Measurements from ENCODE around the gene LCE6A.

The LCE6A gene, protein sequence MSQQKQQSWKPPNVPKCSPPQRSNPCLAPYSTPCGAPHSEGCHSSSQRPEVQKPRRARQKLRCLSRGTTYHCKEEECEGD

DNA sequence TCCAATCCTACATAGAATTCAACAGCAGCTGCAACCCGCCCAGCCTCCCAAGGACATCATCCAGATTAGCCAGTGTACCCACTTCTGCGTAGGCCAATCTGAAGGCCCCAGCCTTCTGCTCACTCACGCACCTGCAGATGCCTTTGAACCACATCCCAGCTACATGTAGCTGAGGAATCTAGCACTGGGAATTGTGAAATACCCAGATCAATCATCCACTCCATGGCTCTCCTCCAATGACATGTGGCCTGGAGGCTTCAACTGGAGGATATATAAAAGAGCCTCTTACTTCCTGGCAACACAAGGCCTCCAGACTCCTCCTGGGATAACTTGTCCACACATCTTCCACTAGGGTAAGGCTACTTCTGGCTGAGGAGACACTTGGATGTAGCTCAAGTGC lies at the start of gene LCE6A:
Gene LCE6A (plus strand): TSS at position 301 of the 400 bp plus-strand sequence. CDS start 665 bp downstream, outside the sequence.
- no peak for DNase-seq (ENCODE audit: low read depth in 2 of 2)

DNA sequence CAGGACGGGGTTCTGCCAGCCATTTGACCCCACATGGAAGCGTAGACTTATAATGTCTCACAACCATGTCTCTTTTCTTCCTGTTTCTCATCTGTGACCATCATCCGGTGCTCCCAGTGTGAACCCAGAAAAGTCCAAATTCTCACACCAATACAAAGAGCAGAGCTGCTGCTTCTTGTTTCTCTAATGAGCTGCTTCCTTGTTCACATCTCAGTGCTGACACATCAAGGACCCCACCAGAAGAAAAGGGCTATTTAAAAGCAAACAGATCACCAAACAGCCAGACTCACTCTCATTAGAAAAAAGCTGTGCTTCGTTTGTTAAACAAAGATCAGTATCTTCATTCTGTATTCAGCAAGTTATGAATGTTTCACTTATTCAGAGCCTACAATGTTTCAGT lies 47.0 kb upstream of the LCE6A start:
- no peak for DNase-seq (ENCODE audit: low read depth in 2 of 2)

DNA sequence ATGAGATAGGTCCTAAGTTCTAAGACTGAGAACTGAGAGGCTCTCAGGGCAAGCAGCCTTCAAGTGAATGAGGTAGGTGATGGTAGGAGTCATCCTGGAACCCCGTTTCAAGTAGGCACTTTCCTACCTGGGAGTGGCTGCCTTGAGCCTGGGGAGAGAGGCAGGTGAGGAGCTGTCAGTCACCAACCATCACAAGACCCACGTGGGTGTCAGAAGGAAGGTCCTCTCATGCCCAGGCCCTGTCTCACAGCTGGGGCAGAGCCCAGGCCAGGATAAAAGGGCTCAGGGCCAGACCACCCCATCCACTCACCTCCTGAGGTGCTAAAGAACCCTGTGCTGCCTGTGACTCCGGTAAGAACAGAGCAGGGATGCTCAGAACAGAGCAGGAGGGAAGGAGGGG lies 46.2 kb upstream of the LCE6A start, which contains the start of gene LCE1D:
Gene LCE1D (plus strand): TSS at position 301 of the 400 bp plus-strand sequence. CDS start 1,074 bp downstream, outside the sequence.
- DNase-seq (ENCODE audit: low read depth in 2 of 2): no peak

DNA sequence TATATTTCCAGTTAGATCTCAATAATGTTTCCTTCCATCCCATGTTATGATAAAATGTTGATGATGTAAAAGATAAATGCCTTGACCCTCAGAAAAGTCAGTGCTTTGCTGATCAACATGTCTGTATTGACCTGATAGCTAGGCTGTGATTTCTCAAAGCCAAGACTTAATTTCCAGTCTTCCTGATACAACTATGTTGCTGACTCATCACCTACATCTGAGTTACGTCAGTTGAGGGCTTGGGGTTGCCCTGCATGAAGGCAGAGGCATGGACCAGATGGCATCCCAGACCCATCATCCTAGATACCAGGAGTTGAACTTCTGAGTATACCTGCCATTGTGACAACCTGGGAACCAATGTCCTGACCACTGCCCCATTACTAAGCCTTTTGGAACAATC lies 41.3 kb upstream of the LCE6A start:
- DNase-seq (ENCODE audit: low read depth in 2 of 2): no peak

DNA sequence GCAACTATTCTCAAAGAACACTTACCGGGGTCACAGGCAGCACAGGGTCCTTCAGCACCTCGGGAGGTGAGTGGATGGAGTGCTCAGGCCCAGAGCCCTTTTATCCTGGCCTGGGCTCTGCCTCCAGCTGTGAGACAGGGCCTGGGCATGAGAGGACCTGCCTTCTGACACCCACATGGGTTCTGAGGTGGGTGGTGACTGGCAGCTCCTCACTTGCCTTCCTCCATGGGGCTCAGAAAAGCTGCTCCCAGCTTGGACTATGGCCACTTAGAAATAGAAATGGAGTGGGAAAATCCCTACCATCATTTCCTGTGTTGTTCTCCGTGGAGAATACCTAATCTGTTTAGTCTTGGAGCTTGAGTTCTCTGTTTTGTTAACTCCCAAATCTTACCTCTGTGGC lies 36.1 kb upstream of the LCE6A start, which contains the start of gene LCE1C:
Gene LCE1C (minus strand): TSS at position 76 of the 400 bp plus-strand sequence. CDS start 1,173 bp downstream, outside the sequence.
- DNase-seq (ENCODE audit: low read depth in 2 of 2): no peak

DNA sequence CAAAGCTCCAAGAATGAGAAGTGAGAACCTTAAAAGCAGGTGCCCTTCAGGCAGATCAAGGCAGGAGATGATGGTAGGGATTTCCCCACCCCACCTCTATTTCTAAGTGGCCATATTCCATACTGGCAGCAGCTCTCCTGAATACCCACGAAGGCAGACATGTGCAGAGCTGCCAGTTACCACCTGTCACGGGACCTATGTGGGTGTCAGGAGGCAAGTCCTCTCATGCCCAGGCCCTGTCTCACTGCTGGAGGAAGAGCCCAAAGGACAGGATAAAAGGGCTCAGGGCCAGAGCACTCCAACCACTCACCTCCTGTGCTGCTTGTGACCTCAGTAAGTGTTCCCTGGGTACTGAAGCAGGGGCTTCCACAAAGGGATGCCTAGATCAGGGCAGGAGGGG lies 31.6 kb upstream of the LCE6A start:
- no peak for DNase-seq (ENCODE audit: low read depth in 2 of 2)

DNA sequence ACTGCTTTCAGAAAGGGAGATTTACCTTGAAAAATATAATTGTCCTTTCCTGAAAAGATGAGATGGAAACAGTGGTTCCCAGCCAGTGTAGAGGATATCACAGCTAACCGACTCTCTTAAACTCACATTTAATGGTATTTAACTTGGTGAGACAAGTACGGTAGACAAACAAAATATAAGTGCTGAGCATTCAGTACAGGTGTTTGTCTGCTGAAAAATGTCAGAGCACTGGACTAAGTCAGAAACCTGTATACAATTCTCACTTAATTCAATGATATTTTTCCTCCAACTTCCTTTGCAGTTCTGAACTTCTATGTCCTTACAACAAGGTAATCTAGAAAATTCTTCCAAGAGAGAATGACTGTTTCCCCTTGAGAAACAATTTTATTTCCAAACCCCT lies 31.0 kb upstream of the LCE6A start, which contains the start of gene LCE1B:
Gene LCE1B (plus strand): TSS at position 301 of the 400 bp plus-strand sequence. CDS start 476 bp downstream, outside the sequence.
- DNase-seq (ENCODE audit: low read depth in 2 of 2): no peak

DNA sequence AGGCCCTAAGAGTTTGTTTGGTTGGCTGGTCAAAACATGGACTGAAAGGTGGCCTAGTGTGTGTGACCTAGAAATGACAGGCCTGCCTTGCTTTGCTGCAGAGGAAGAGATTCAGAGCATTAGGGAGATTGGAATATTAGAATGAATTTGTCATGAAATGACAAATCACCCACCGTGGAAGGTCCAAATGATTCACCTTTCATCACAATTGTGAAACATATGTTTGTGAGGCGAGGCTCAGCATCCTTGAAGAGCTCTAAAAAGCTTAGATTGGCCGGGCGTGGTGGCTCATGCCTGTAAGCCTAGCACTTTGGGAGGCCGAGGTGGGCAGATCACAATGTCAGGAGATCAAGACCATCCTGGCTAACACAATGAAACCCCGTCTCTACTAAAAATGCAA lies 25.3 kb upstream of the LCE6A start:
- no peak for DNase-seq (ENCODE audit: low read depth in 2 of 2)

DNA sequence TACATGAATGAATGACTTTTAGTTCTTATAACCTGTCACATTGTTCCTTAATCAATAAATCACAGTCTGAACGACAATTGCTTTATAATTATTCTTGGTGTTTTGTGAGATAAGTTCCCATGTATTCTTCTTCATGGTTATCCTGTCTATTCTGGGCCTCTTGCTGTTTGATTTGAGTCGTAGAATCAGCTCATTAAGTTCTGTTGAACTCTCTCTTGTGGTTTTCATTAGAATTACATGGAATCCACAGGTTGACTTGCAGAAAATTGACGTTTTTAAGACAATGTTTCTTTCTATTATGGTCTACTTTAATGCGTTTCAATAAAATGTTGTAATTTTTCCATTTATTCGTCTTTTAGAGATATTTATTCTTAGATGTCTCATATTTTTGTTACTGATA lies 19.4 kb upstream of the LCE6A start:
- DNase-seq (ENCODE audit: low read depth in 2 of 2): no peak

DNA sequence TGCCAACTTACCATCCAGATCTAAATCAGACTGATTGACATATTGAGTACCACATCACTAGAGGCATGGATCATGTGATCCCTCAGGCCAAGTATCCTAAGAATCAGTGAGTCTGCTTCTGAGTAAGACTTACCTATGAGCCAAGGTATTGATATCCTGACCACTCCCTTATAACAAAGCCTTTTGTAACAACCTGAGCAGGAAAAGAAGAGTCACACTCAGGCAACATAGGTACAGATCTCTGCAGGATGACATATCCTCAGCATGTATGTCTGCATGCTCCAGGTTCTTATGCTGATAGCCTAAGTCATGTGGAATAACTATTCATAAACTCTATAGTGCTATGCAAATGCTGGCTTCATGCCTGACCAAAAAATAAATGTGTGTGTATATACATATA lies 17.7 kb upstream of the LCE6A start:
- DNase-seq (ENCODE audit: low read depth in 2 of 2): no peak

DNA sequence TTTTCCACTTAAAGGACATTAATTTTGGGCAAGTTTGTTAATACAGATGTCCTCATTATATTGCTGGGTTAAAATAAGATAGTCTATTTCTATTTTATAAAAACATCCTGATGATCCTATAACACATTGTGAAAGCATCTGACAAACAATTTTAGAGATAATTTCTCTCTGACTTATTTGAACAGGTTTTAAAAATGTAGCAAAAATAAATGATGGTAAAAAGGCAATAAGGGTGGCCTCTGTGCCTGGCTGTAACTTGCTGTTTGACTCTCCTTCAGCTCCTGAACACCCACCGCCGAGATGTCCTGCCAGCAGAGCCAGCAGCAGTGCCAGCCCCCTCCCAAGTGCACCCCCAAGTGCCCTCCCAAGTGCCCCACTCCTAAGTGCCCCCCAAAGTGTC lies 15.5 kb upstream of the LCE6A start, which contains the start of gene LCE1A:
Gene LCE1A (plus strand): TSS at position 301 of the 400 bp plus-strand sequence. CDS start 0 bp downstream, at position 301.
- DNase-seq (ENCODE audit: low read depth in 2 of 2): no peak

DNA sequence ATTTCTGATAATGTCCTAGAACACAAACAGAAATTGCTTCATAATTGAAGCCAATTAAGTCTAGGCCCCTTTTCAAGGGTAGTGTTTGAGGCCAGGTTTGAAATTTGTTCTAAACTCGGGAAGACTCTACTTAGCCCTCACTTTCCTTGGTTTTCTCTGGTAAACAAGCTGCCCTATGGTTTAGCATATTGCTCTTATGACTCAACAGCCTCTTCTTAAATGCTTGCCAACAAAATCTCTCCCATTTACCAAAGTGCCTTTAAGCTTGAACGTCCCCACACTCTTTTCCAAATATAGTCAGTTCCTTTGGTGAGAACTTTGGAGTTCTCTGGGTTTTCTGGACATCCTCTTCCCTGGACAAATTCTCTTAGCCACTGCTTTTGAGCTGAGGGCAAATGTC lies 5.8 kb upstream of the LCE6A start:
- DNase-seq (ENCODE audit: low read depth in 2 of 2): no peak

DNA sequence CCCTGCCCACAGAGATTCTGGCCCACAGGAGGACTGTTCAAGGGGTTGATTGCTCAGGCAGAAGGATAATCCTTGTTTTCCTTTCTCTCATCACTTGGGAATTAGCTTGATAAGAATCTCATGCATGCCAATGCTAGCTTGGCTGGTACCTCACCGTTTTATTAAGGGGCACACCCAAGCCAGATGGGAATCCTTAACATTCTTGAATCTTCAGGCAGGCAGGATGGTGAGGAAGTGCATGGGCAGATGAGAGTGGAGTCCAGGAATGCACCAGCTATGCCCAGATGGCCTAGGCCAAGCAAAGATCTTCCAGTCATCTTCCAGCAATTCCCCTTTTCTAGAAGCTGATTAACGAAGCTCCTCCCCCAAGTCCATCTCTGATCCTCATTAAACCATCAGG lies 13.0 kb downstream of the LCE6A start:
- DNase-seq (ENCODE audit: low read depth in 2 of 2): no peak

DNA sequence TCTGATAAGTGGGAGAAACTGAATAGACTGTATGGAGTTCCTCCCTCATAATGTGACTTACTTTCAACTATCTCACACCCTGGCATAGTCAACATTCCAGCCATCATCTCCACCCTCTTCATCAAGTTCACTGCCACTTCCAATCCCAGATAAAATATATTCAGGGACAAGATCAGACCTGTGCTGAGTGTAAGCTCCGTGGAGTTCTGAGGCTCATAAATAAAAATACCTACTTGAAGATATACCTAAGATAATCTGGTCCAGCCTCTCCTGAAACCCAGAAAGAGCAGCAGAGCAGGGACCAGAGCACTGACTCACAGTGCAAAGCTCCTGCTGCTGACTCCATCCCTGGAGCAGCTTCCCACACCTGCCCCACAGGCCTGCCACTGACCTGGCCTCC lies 15.4 kb downstream of the LCE6A start:
- DNase-seq (ENCODE audit: low read depth in 2 of 2): no peak

DNA sequence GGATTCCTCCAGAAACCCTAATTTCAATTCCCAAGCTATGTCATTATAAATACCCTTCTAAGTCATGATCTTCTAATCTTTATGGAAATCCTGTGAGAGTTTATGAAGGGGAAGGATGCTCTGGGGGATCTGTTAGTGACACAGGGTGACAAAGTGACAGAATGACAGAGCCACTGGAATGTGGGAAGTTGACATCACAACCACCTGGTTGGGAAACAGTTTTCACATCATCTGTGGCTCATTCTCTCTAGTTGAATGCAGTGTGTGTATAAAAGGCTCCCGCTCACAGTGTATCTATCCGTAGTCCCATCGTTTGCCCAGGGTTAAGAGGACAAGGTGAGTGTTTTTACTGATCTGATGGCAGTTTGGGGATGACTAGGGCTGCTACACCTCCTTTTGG lies 17.0 kb downstream of the LCE6A start, which contains the start of gene LCE7A:
Gene LCE7A (plus strand): TSS at position 301 of the 400 bp plus-strand sequence. CDS start 702 bp downstream, outside the sequence.
- DNase-seq (ENCODE audit: low read depth in 2 of 2): no peak

DNA sequence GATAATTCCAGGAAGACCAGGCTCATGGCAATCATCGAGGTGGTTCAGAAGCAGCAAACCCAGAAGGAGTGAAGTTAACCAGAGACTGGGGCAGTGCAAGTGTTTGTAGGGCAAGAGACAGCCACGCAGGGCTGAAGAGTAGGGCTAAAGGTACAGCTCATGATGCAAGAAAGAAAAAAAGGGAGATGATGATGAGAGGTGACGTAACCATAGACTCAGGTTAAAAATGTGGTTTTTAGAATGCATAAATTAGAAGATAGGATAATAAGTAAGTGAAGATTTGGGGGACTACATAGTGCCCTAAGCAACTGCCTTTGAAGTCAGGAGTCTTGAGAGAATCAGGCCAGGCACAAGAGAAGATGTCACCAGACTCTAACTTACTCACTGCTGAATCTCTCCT lies 17.5 kb downstream of the LCE6A start:
- DNase-seq (ENCODE audit: low read depth in 2 of 2): no peak

DNA sequence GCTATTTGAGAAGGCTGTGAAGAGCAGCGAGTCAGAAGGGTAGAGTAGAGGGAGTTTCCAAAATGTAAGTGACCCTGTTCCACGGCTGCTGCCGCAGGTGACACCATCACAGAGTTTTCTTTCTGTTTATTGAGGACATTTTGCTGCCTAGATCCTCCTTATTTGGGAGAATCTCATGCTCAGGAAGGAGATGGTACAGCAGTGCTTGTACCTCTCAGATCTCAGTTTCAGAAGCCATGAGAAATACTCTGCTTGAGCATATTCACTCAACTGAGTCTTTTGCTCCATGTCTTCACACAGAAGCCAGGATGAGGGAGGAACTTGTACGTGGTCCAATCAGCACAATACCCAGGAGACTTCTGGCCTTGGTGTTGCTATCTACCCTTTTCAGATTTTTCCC lies 18.7 kb downstream of the LCE6A start:
- no peak for DNase-seq (ENCODE audit: low read depth in 2 of 2)

DNA sequence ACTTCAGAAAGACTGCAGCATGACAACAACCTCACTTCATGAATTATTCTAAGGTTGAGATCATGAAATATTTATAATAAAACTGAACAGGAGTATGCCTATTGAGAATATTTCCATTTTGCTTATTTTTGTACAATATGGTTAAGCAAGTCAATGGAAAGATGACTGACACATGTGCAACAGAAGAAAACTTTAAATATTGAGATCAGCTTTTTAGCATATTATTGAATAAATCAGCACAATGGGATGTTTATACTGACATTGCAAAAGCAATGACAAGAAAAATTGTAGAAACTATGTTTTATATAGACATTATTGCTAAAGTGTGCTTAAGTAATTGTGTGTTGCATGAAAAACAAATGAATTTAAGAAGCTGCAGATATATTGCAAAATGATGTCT lies 21.8 kb downstream of the LCE6A start:
- no peak for DNase-seq (ENCODE audit: low read depth in 2 of 2)

DNA sequence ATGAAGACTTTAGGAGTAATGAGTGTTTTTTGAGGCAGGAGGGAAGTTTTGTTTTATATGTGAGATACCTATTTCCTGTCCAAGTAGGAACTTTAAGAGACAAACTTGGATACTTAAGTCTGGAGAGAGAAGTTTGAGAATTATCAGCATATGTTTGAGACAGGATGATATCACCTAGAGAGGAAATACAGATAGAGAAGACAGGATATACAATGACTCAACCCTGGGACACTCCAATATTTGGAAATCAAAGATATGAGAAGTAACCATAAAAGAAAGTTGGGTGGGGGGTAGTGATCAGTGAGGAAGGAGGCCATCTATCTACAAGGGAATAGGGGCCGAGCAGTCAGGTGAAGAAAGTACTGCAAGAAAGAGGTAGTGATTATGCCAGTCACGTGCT lies 23.7 kb downstream of the LCE6A start:
- no peak for DNase-seq (ENCODE audit: low read depth in 2 of 2)

DNA sequence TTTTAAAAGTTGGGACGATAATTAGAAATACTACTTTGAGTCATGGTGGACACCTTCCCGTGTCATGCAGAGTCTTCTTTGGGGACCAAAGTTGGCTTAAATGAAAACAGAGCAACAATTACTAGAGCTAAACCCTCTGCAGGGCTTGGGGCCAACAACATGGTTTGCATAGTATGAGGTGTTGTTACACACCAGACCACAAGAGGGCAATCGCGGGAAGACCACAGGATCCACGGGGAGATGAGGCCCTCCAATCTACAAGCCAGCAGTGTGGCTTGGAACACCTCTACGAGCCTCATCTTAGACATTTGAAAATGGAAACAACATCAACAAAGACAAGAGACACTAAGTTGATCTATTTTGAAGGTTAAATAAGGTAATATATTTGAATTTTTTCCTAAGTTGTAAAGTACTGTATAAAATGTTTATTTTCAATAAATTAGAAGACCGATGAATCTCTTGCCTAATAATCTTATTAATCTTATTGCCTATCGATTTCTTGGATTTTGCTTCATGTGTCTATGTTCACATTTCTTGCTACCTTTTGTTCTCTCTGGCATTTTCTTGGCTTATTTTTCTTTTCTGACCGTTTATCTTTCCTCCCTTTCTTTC lies 27.3 kb downstream of the LCE6A start:
- peak; percentile 20 to 22 for DNase-seq (ENCODE audit: low read depth in 2 of 2)

DNA sequence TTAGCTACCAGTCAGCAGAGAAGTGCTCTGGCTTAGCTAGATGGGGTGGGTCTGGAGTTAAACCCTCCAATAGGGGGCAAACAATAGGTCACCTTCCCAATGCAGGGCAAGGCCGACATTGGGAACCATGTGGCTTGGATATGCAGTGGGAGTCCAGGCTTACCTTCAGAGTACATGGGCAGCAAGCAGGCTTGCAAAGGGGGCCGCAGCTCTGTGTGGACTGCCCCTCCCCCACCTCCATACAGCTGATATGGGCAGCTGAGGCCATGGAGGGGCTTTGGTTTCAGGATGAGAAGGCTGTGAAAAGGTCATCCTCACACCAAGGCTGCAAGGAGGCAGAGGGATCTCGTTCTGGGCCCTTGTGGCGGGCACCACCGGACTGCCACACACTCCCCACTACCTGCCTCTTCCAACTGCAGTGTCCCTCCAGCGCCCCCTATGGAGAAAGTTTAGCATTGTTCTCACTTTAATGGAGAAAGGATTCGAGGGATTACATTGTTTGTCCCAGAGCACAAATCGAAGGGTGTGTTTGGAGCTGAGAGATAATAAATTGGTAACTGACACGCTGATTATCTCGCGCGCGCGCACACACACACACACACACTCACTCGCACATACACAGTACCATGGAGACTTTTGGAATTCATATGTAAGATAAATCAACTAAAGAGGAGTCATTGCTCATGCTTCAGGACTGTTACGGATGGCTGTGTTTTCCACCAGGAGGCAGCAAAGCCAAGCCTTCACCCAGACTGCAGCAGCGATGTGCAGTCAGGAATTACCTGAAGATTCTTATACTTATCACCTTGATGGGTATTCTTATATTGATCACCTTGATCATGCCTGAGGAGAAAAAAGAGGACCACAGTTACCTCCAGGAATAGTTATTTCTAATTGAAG lies 28.4 kb downstream of the LCE6A start:
- DNase-seq (ENCODE audit: low read depth in 2 of 2): no peak

DNA sequence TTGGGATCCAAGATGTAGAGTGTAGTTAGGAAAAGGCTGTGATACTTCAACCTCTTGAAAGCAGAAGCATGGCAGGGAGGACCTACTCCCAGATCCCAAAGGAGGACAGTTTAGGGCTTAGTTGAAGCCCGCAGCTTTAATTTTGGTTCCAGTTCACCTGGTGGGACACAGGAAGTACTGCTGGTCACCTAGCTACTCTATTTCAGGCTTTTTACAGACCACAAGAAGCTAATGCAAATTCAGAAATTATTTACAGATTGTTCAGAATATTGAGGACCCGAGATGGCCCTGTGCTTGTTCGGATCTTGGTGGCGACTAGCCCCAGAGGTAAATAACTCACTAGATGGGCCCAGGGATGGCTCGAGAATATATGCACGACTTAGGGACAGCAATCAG lies 29.1 kb downstream of the LCE6A start:
- DNase-seq (ENCODE audit: low read depth in 2 of 2): no peak

Data from fibroblast of skin of left biceps (primary cell).